AG04450 (cell line): ENCODE data around the gene F8. TPM values are rescaled to one million over a fixed set of nuclear protein-coding genes. Genes with fewer than 3 reads are reported as not detected.

ENCODE experiments used
- CTCF ChIA-PET: fragments of 300-600, 350-600 bp; formaldehyde crosslinking; extraction: SDS; loops from one replicate; lab custom pipeline; 2022; ENCODE audit warnings: antibody characterized with exemption, inconsistent platforms; lab: Charles Lee
- POLR2A ChIA-PET: fragments of 350-600 bp; formaldehyde crosslinking; extraction: SDS; loops from one replicate; lab custom pipeline; 2021; ENCODE audit warnings: antibody characterized with exemption, inconsistent platforms; lab: Yijun Ruan, JAX
- DNase-seq: peaks from one replicate; pipeline ENCODE4 v3.0.0-alpha.2; 2011; ENCODE audit warnings: low read depth, low spot score
- H3K27ac ChIP-seq: one replicate; pipeline ENCODE4 v1.5.1; 2012; ENCODE audit warnings: low read depth, low read length, control low read depth
- H3K27me3 ChIP-seq: one replicate; pipeline ENCODE4 v1.6.0; 2012; ENCODE audit warnings: low read length; ENCODE audit not compliant: control insufficient read depth, insufficient read depth
- H3K4me3 ChIP-seq: 2 replicates; pipeline ENCODE4 v1.5.1; 2011; ENCODE audit warnings: mild to moderate bottlenecking, low read depth, low read length, control low read depth
- H3K9me3 ChIP-seq: 2 replicates; pipeline ENCODE4 v1.5.1; 2012; ENCODE audit warnings: low read length; ENCODE audit not compliant: control insufficient read depth, insufficient read depth
- CTCF ChIP-seq: IDR thresholded peaks from 2 replicates; pipeline ENCODE4 v1.5.1; 2011; ENCODE audit warnings: low read depth, low read length, control low read depth, inconsistent platforms
- polyA plus RNA-seq: library from polyadenylated mRNA; depleted of rRNA; stranded (reverse); fragments of >200 nt; gene quantifications from 2 replicates; pipeline ENCODE4 v1.2.3, GENCODE V29; 2011

Gene F8
- polyA plus RNA-seq, 1 experiment, result 1.4 TPM

GRCh38 chrX:155000841-155001240 lies 21.7 kb downstream of the F8 start:
- no peaks in the 10 kb centered on the region for H3K9me3 ChIP-seq
- DNase-seq, result no peak
- no peak overlapping the region for H3K4me3 ChIP-seq
- no peaks in the 10 kb centered on the region for H3K27me3 ChIP-seq
- ChIA-PET CTCF (no interaction called here), POLR2A (no interaction called here)
- no peak overlapping the region for H3K27ac ChIP-seq
- TF ChIP-seq CTCF, result no peak

DNA sequence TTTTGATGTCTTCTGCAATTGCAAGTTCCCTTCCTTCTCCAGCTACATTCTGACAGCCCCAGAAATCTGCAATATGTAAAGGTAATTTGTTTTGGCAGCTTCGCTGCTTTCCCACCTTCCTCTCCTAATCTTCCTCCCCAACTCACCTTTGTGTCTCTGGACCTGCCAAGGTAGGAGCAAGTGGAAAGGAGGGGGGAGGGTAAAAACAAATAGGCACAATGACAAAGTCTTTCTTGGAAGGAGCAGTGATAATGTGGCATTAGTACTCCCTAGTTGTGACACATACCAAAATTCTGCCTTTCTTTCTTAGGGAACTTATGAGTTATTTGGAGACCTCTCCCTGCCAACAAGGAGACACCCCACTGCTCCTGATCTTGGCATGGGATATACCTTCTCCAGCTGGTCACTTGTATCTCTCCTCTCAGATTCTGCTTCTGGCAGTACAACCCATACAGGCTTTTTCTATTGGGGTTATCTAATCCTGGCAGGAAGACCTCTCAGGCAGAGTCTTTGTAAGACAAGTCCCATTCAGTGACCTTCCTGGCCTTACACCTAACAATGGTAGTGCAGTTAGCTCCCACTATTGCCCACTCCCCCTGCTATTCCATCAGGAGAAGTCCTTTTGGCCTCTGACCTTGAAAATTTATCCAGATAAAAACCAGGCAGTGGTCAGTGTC lies 24.2 kb downstream of the F8 start:
- Histone ChIP-seq H3K27ac (no peak overlapping the region), H3K9me3 (no peaks in the 10 kb centered on the region), H3K4me3 (no peak overlapping the region), H3K27me3 (no peaks in the 10 kb centered on the region)
- POLR2A ChIA-PET, result no interaction called here
- no peak for DNase-seq
- TF ChIP-seq CTCF, result no peak
- CTCF ChIA-PET, result no interaction called here

DNA sequence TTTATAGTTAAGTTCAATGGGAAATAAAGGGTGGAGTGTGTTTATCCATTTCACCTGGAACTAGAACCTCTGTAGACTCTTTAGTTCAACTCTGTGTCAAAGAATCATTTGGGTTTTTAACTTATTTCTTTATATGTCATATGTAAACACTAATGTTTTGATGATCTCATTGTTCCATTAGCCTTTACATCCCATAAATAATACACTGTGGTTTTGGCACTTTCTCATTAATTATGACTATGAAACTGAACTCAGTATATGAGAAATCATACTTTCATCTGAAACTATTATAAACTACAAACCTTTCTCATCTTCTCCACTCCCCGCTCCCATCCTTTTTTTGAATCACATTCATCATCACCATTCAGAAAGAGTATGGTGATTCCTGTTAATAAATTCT lies 31.0 kb downstream of the F8 start:
- DNase-seq, result no peak
- CTCF ChIA-PET, result no interaction called here
- H3K4me3 ChIP-seq, result no peak overlapping the region
- POLR2A ChIA-PET, result no interaction called here
- H3K27ac ChIP-seq, result no peak overlapping the region
- TF ChIP-seq CTCF, result no peak
- no peaks in the 10 kb centered on the region for H3K9me3 ChIP-seq
- peaks cover 3% of the 10 kb centered on the region for H3K27me3 ChIP-seq

DNA sequence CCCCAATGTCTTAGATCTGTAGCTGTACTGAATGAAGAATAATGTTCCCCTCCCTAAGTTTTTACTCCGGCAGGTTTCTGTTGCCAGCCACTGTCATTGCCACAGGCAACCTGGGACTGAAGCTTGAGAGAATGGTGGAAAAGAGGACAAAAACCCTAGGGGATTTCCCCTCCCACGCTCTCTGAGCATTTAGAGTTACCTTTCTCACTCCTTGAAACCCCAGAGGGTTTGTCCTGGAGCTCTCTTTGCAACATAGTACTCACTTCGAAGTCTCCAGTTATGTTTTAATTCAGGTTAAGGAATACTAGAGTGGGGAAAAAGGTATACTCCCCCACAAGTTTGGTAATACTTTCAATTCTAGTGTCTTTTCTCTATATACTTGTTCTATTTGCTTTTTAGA lies 31.5 kb downstream of the F8 start:
- no peak overlapping the region for H3K4me3 ChIP-seq
- no peak for TF ChIP-seq CTCF
- peaks cover 3% of the 10 kb centered on the region for H3K27me3 ChIP-seq
- POLR2A ChIA-PET, result no interaction called here
- H3K9me3 ChIP-seq, result no peaks in the 10 kb centered on the region
- DNase-seq, result no peak
- H3K27ac ChIP-seq, result no peak overlapping the region
- CTCF ChIA-PET, result no interaction called here

DNA sequence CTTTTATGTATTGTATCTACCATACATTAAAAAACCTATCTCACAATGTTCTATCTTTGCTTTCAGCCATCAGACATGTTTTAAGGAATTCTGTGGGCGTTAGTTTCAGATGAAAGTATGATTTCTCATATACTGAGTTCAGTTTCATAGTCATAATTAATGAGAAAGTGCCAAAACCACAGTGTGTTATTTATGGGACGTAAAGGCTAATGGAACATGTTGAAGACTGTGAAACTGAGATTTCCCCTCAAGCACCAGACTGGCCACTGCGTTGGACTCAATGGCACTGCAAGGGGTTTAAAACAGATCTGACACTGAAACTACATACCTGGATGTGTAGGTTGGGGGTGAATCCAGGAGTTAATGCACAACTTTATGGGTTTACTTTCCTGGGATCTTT lies 32.0 kb downstream of the F8 start:
- no peak overlapping the region for H3K27ac ChIP-seq
- peaks cover 3% of the 10 kb centered on the region for H3K27me3 ChIP-seq
- no peaks in the 10 kb centered on the region for H3K9me3 ChIP-seq
- ChIA-PET POLR2A (no interaction called here), CTCF (no interaction called here)
- no peak for DNase-seq
- H3K4me3 ChIP-seq, result no peak overlapping the region
- TF ChIP-seq CTCF, result no peak
